Measurements from ENCODE around the gene KIF26B. TPM values are rescaled to one million over a fixed set of nuclear protein-coding genes. Genes with fewer than 3 reads are reported as not detected.
"Not testable (repeated sequence)": the region's sequence is repeated elsewhere in the genome, so short reads cannot be mapped to it uniquely, and the experiment has no call there.

Gene KIF26B
- total and polyA plus RNA-seq, 2 experiments from 2014 or later: 2.5 to 8.0 TPM

GRCh38 chr1:245730801-245731200, 576.0 kb downstream of the KIF26B start:
- H3K4me2 ChIP-seq (ENCODE audit: unreplicated experiment): no peak overlapping the region
- no peak for DNase-seq
- no peaks in the 10 kb centered on the region for H3K27me3 ChIP-seq (replicated peaks; ENCODE audit: insufficient read depth)
- TF ChIP-seq EZH2 (IDR thresholded peaks at IDR 0.05; ENCODE audit: insufficient read depth, poor library complexity, severe bottlenecking) (no peak), EZH2phosphoT487 (IDR thresholded peaks at IDR 0.05; ENCODE audit: insufficient read depth, low read depth) (no peak)
- no peak overlapping the region for H3K9ac ChIP-seq
- 38 to 47% methylated on average over 2 of the region's 2 CpGs for WGBS, 2 experiments (ENCODE audit: low coverage in 1 of 2, low lambda C conversion rate in 2 of 2, missing lambda C conversion rate in 2 of 2)
- no peaks in the 10 kb centered on the region for H3K9me2 ChIP-seq (ENCODE audit: insufficient read depth)
- H3K36me3 ChIP-seq (ENCODE audit: low read depth): no peaks in the 10 kb centered on the region
- no peak overlapping the region for H2AFZ ChIP-seq
- no peak overlapping the region for H3K4me3 ChIP-seq
- H4K20me1 ChIP-seq (ENCODE audit: insufficient read depth): no peaks in the 10 kb centered on the region
- no peaks in the 10 kb centered on the region for H3F3A ChIP-seq (ENCODE audit: insufficient read depth)
- H3K9me3 ChIP-seq (ENCODE audit: low read depth): peaks cover 5% of the 10 kb centered on the region
- no peaks in the 10 kb centered on the region for H3K4me1 ChIP-seq (ENCODE audit: insufficient read depth)
- in situ Hi-C loops (cut with MboI): no loop called here
- H3K27ac ChIP-seq: no peak overlapping the region
- H3K79me2 ChIP-seq (ENCODE audit: insufficient read depth): no peaks in the 10 kb centered on the region

GRCh38 chr1:245740336-245740735, 585.6 kb downstream of the KIF26B start:
- H3K4me3 ChIP-seq; H3K4me2 ChIP-seq (ENCODE audit: unreplicated experiment); H3F3A ChIP-seq (ENCODE audit: insufficient read depth); H3K79me2 ChIP-seq (ENCODE audit: insufficient read depth); H2AFZ ChIP-seq; H3K9me2 ChIP-seq (ENCODE audit: insufficient read depth); H3K36me3 ChIP-seq (ENCODE audit: low read depth); H3K27ac ChIP-seq; H3K9ac ChIP-seq; H3K9me3 ChIP-seq (ENCODE audit: low read depth); H4K20me1 ChIP-seq (ENCODE audit: insufficient read depth); H3K27me3 ChIP-seq (replicated peaks; ENCODE audit: insufficient read depth); H3K4me1 ChIP-seq (ENCODE audit: insufficient read depth); in situ Hi-C loops (cut with MboI); DNase-seq: not testable (repeated sequence)
- WGBS, 2 experiments (ENCODE audit: low coverage in 1 of 2, low lambda C conversion rate in 2 of 2, missing lambda C conversion rate in 2 of 2): 56 to 65% methylated on average over 1 of the region's 1 CpG

- H3K27me3 ChIP-seq (replicated peaks; ENCODE audit: insufficient read depth): no peaks in the 10 kb centered on the region
- in situ Hi-C loops (cut with MboI): no loop called here
- no peak overlapping the region for H3K9ac ChIP-seq
- H4K20me1 ChIP-seq (ENCODE audit: insufficient read depth): no peaks in the 10 kb centered on the region
- H3K27ac ChIP-seq: no peak overlapping the region
- H3K36me3 ChIP-seq (ENCODE audit: low read depth): no peaks in the 10 kb centered on the region
- H3K9me3 ChIP-seq (ENCODE audit: low read depth): no peaks in the 10 kb centered on the region
- no peak overlapping the region for H3K4me2 ChIP-seq (ENCODE audit: unreplicated experiment)
- H3K9me2 ChIP-seq (ENCODE audit: insufficient read depth): no peaks in the 10 kb centered on the region
- H3K4me3 ChIP-seq: no peak overlapping the region
- no peaks in the 10 kb centered on the region for H3K4me1 ChIP-seq (ENCODE audit: insufficient read depth)
- TF ChIP-seq EZH2 (IDR thresholded peaks at IDR 0.05; ENCODE audit: insufficient read depth, poor library complexity, severe bottlenecking) (no peak), EZH2phosphoT487 (IDR thresholded peaks at IDR 0.05; ENCODE audit: insufficient read depth, low read depth) (no peak)
- no peak overlapping the region for H2AFZ ChIP-seq
- H3F3A ChIP-seq (ENCODE audit: insufficient read depth): no peaks in the 10 kb centered on the region
- 34 to 37% methylated on average over 7 to 9 of the region's 9 CpGs for WGBS, 2 experiments (ENCODE audit: low coverage in 1 of 2, low lambda C conversion rate in 2 of 2, missing lambda C conversion rate in 2 of 2)
- no peaks in the 10 kb centered on the region for H3K79me2 ChIP-seq (ENCODE audit: insufficient read depth)
- peak; percentile 32 for DNase-seq
These were observed 588.1 kb downstream of the KIF26B start for GRCh38 chr1:245742896-245743295.

GRCh38 chr1:245748240-245748639, 593.5 kb downstream of the KIF26B start:
- Histone ChIP-seq H3K27me3 (replicated peaks; ENCODE audit: insufficient read depth) (no peaks in the 10 kb centered on the region), H3K36me3 (ENCODE audit: low read depth) (no peaks in the 10 kb centered on the region), H3K79me2 (ENCODE audit: insufficient read depth) (no peaks in the 10 kb centered on the region), H3K27ac (no peak overlapping the region), H3K9me3 (ENCODE audit: low read depth) (no peaks in the 10 kb centered on the region), H2AFZ (no peak overlapping the region), H3F3A (ENCODE audit: insufficient read depth) (no peaks in the 10 kb centered on the region), H4K20me1 (ENCODE audit: insufficient read depth) (no peaks in the 10 kb centered on the region), H3K4me1 (ENCODE audit: insufficient read depth) (0 out of 2 replicates have a peak, but pooled peaks cover 4% of the 10 kb centered on the region), H3K4me3 (no peak overlapping the region), H3K4me2 (ENCODE audit: unreplicated experiment) (no peak overlapping the region), H3K9me2 (ENCODE audit: insufficient read depth) (no peaks in the 10 kb centered on the region), H3K9ac (no peak overlapping the region)
- 89 to 93% methylated on average over 10 of the region's 10 CpGs for WGBS, 2 experiments (ENCODE audit: low coverage in 1 of 2, low lambda C conversion rate in 2 of 2, missing lambda C conversion rate in 2 of 2)
- TF ChIP-seq EZH2 (IDR thresholded peaks at IDR 0.05; ENCODE audit: insufficient read depth, poor library complexity, severe bottlenecking) (no peak), EZH2phosphoT487 (IDR thresholded peaks at IDR 0.05; ENCODE audit: insufficient read depth, low read depth) (no peak)
- in situ Hi-C loops (cut with MboI): no loop called here
- no peak for DNase-seq

GRCh38 chr1:245748646-245749045, 593.9 kb downstream of the KIF26B start:
- no peaks in the 10 kb centered on the region for H3K79me2 ChIP-seq (ENCODE audit: insufficient read depth)
- no peaks in the 10 kb centered on the region for H3K9me3 ChIP-seq (ENCODE audit: low read depth)
- no peak overlapping the region for H3K4me2 ChIP-seq (ENCODE audit: unreplicated experiment)
- no peak overlapping the region for H3K27ac ChIP-seq
- no peaks in the 10 kb centered on the region for H4K20me1 ChIP-seq (ENCODE audit: insufficient read depth)
- no peaks in the 10 kb centered on the region for H3F3A ChIP-seq (ENCODE audit: insufficient read depth)
- H3K36me3 ChIP-seq (ENCODE audit: low read depth): no peaks in the 10 kb centered on the region
- H3K27me3 ChIP-seq (replicated peaks; ENCODE audit: insufficient read depth): no peaks in the 10 kb centered on the region
- no peak overlapping the region for H3K9ac ChIP-seq
- H3K4me3 ChIP-seq: no peak overlapping the region
- DNase-seq: no peak
- in situ Hi-C loops (cut with MboI): no loop called here
- H3K4me1 ChIP-seq (ENCODE audit: insufficient read depth): 0 out of 2 replicates have a peak, but pooled peaks cover 4% of the 10 kb centered on the region
- no peaks in the 10 kb centered on the region for H3K9me2 ChIP-seq (ENCODE audit: insufficient read depth)
- TF ChIP-seq EZH2phosphoT487 (IDR thresholded peaks at IDR 0.05; ENCODE audit: insufficient read depth, low read depth) (no peak), EZH2 (IDR thresholded peaks at IDR 0.05; ENCODE audit: insufficient read depth, poor library complexity, severe bottlenecking) (no peak)
- WGBS, 2 experiments (ENCODE audit: low coverage in 1 of 2, low lambda C conversion rate in 2 of 2, missing lambda C conversion rate in 2 of 2): 94 to 97% methylated on average over 3 of the region's 3 CpGs
- no peak overlapping the region for H2AFZ ChIP-seq

Data from GM23248 (cell line).